B cell (primary cell): Measurements from ENCODE around the gene CD96. TPM values are rescaled to one million over a fixed set of nuclear protein-coding genes. Genes with fewer than 3 reads are reported as not detected.

Experiments
- ATAC-seq: fragments of 200-7000 bp; cut with Tn5 transposase; one replicate; pipeline ENCODE4 v1.10.0; 2021; ENCODE audit warnings: low read depth, mild to moderate bottlenecking, moderate number of reproducible peaks, moderate library complexity
- CTCF ChIA-PET: fragments of 350-600 bp; sonication (Branson Sonifier 250); formaldehyde crosslinking; loops from one replicate; lab custom pipeline; 2021; ENCODE audit warnings: antibody characterized with exemption, inconsistent platforms; lab: Charles Lee
- POLR2A ChIA-PET: fragments of 350-600 bp; sonication (Branson Sonifier 250); formaldehyde crosslinking; loops from one replicate; lab custom pipeline; 2021; ENCODE audit warnings: antibody characterized with exemption; lab: Charles Lee
- DNase-seq: peaks from one replicate; pipeline ENCODE4 v3.0.0; 2013
- H2AFZ ChIP-seq: 2 replicates; pipeline ENCODE4 v1.6.1; 2012; ENCODE audit warnings: mild to moderate bottlenecking, low read depth, low read length; ENCODE audit not compliant: insufficient read depth, poor library complexity, severe bottlenecking
- H3K27ac ChIP-seq, 2 donors: 1 replicate in 1 of 2; 2 replicates in 1 of 2; pipeline ENCODE4 v1.5.1; 2012 to 2013; ENCODE audit warnings: low read length in 2 of 2, mild to moderate bottlenecking in 2 of 2, moderate library complexity in 1 of 2
- H3K27me3 ChIP-seq, 4 experiments: fragments of 200-600 bp in 1 of 4; sonication (generic) in 1 of 4; replicated peaks in 1 of 4; 1 replicate in 2 of 4; 2 replicates in 2 of 4; pipeline versions ENCODE4 v1.6.1 to v1.7.0; 2013 to 2016; ENCODE audit warnings: low read length in 3 of 4, mild to moderate bottlenecking in 2 of 4, mixed read lengths in 1 of 4, moderate library complexity in 1 of 4; ENCODE audit not compliant: insufficient read depth in 4 of 4, control insufficient read depth in 3 of 4; ENCODE audit errors: control extremely low read depth in 1 of 4
- H3K36me3 ChIP-seq, 2 experiments: replicated peaks in 1 of 2; 1 replicate in 1 of 2; 2 replicates in 1 of 2; pipeline versions ENCODE4 v1.6.1 to v1.7.1; 2013; ENCODE audit warnings: low read length in 1 of 2; ENCODE audit not compliant: insufficient read depth in 2 of 2, control insufficient read depth in 1 of 2; ENCODE audit errors: control extremely low read depth in 1 of 2, extremely low read depth in 1 of 2
- H3K4me1 ChIP-seq, 2 donors: fragments of 200-600 bp in 1 of 2; sonication (generic) in 1 of 2; 1 replicate in 1 of 2; 2 replicates in 1 of 2; pipeline versions ENCODE4 v1.5.1 to v1.6.1; 2013 to 2017; ENCODE audit warnings: low read length in 2 of 2; ENCODE audit not compliant: control insufficient read depth in 2 of 2, insufficient read depth in 2 of 2
- H3K4me2 ChIP-seq: replicated peaks from 2 replicates; pipeline ENCODE3; 2012; ENCODE audit warnings: mild to moderate bottlenecking, low read depth, low read length; ENCODE audit not compliant: poor library complexity, severe bottlenecking
- H3K4me3 ChIP-seq, 5 experiments: fragments of 200-600 bp in 1 of 5; sonication (generic) in 1 of 5; 1 replicate in 3 of 5; 2 replicates in 2 of 5; pipeline versions ENCODE4 v1.5.1 to v1.7.0; 2011 to 2016; ENCODE audit warnings: low read length in 4 of 5, mild to moderate bottlenecking in 4 of 5, low read depth in 2 of 5, control low read depth in 1 of 5, moderate library complexity in 1 of 5; ENCODE audit not compliant: insufficient read depth in 1 of 5; ENCODE audit errors: control extremely low read depth in 1 of 5, extremely low read depth in 1 of 5
- H3K79me2 ChIP-seq: fragments of 200-600 bp; sonication (generic); one replicate; pipeline ENCODE4 v1.6.0; 2016; ENCODE audit warnings: low read length; ENCODE audit not compliant: control insufficient read depth, insufficient read depth
- H3K9ac ChIP-seq: fragments of 200-600 bp; sonication (generic); 2 replicates; pipeline ENCODE4 v1.6.1; 2017; ENCODE audit warnings: mild to moderate bottlenecking, low read length, moderate library complexity
- H3K9me3 ChIP-seq, 3 donors: one replicate each; pipeline versions ENCODE4 v1.6.1 to v1.7.1; 2013; ENCODE audit warnings: low read length in 2 of 3; ENCODE audit not compliant: control insufficient read depth in 2 of 3, insufficient read depth in 1 of 3; ENCODE audit errors: control extremely low read depth in 1 of 3
- H4K20me1 ChIP-seq: 2 replicates; pipeline ENCODE4 v1.6.0; 2012; ENCODE audit warnings: mild to moderate bottlenecking, low read length; ENCODE audit not compliant: insufficient read depth, control insufficient read depth, poor library complexity, severe bottlenecking
- H3K27ac Mint-ChIP-seq: one replicate; pipeline ENCODE4 v1.8.0; 2021; ENCODE audit warnings: mixed read lengths
- H3K27me3 Mint-ChIP-seq: one replicate; pipeline ENCODE4 v1.8.0; 2021; ENCODE audit warnings: mixed read lengths
- H3K4me1 Mint-ChIP-seq: one replicate; pipeline ENCODE4 v1.8.0; 2021; ENCODE audit warnings: mixed read lengths
- H3K4me3 Mint-ChIP-seq: one replicate; pipeline ENCODE4 v1.8.0; 2021; ENCODE audit warnings: mixed read lengths
- H3K9me3 Mint-ChIP-seq: one replicate; pipeline ENCODE4 v1.8.0; 2022; ENCODE audit warnings: mixed read lengths; ENCODE audit not compliant: insufficient read depth
- CTCF ChIP-seq: fragments of 200-600 bp; IDR thresholded peaks from one replicate; pipeline ENCODE4 v1.8.0; 2022; ENCODE audit warnings: antibody characterized with exemption, mild to moderate bottlenecking
- EZH2 ChIP-seq: IDR thresholded peaks from 2 replicates; pipeline ENCODE4 v1.6.1; 2012; ENCODE audit warnings: borderline replicate concordance, low read depth, mild to moderate bottlenecking, moderate library complexity, low read length; ENCODE audit not compliant: insufficient read depth, poor library complexity, severe bottlenecking
- WGBS: methylation state at CpG from one replicate; pipeline ENCODE4 v1.1.5; 2013; ENCODE audit warnings: missing lambda C conversion rate; ENCODE audit not compliant: insufficient coverage; 5-methylcytosine and 5-hydroxymethylcytosine counted together
- intact Hi-C: fragments of 100-400 bp; cut with micrococcal nuclease; formaldehyde crosslinking; loops from one replicate; pipeline ENCODE4 v1.10.0; 2022
- polyA plus RNA-seq: library from polyadenylated mRNA; depleted of rRNA; stranded (reverse); fragments of >200 nt; gene quantifications from 2 replicates; pipeline ENCODE4 v1.2.3, GENCODE V29; 2012
- total RNA-seq, 2 donors: library from RNA; stranded (reverse); fragments of 120-200 nt in 1 of 2; gene quantifications; 1 replicate in 1 of 2; 2 replicates in 1 of 2; pipeline versions ENCODE4 v1.2.3 to v1.2.4, GENCODE V29; 2013 to 2022

CD96 gene
- total and polyA plus RNA-seq, 2 donors (not counting 1 experiment from before 2014, with no cell fraction given), result 21.4 to 56.2 TPM

- peaks cover 2 to 9% of the 10 kb centered on the region in 2 donors for H3K4me1 ChIP-seq
- H3K4me3 ChIP-seq, result no peak overlapping the region
- no peak for ATAC-seq
- Mint-ChIP-seq H3K4me3 (no peak overlapping the region), H3K4me1 (peaks cover 10% of the 10 kb centered on the region), H3K27ac (no peak overlapping the region), H3K9me3 (peaks cover 11% of the 10 kb centered on the region), H3K27me3 (no peaks in the 10 kb centered on the region)
- no peak overlapping the region for H3K9ac ChIP-seq
- WGBS, result 88% methylated on average over 1 of the region's 3 CpGs
- ChIA-PET POLR2A (no interaction called here), CTCF (no interaction called here)
- H3K27me3 ChIP-seq, result no peaks in the 10 kb centered on the region
- TF ChIP-seq CTCF (no peak), EZH2 (no peak)
- intact Hi-C loops, result no loop called here
- no peak overlapping the region for H3K27ac ChIP-seq
- no peak for DNase-seq
- H3K4me2 ChIP-seq, result no peak overlapping the region
- H3K79me2 ChIP-seq, result no peaks in the 10 kb centered on the region
- no peaks in the 10 kb centered on the region for H4K20me1 ChIP-seq
- peaks cover 8 to 20% (median 16%) of the 10 kb centered on the region in 3 donors for H3K9me3 ChIP-seq
- H3K36me3 ChIP-seq, result no peaks in the 10 kb centered on the region
- no peak overlapping the region for H2AFZ ChIP-seq
Measured at GRCh38 chr3:111662012-111662411, 120.0 kb downstream of the CD96 start.

GRCh38 chr3:111662907-111663306 is 120.9 kb downstream of the CD96 start:
- Histone ChIP-seq H3K9ac (no peak overlapping the region), H3K4me3 (no peak overlapping the region), H3K4me2 (no peak overlapping the region), H3K36me3 (no peaks in the 10 kb centered on the region), H2AFZ (no peak overlapping the region), H3K79me2 (no peaks in the 10 kb centered on the region), H3K27ac (no peak overlapping the region), H3K4me1 (peaks cover 10 to 17% of the 10 kb centered on the region in 2 donors), H4K20me1 (no peaks in the 10 kb centered on the region), H3K27me3 (no peaks in the 10 kb centered on the region), H3K9me3 (peaks cover 8 to 21% (median 20%) of the 10 kb centered on the region in 3 donors)
- H3K4me3 Mint-ChIP-seq, result no peak overlapping the region
- peaks cover 19% of the 10 kb centered on the region for H3K4me1 Mint-ChIP-seq
- intact Hi-C loops, result no loop called here
- ChIA-PET CTCF (no interaction called here), POLR2A (no interaction called here)
- no peak for TF ChIP-seq CTCF
- TF ChIP-seq EZH2, result no peak
- no peaks in the 10 kb centered on the region for H3K27me3 Mint-ChIP-seq
- no peak for ATAC-seq
- no peak overlapping the region for H3K27ac Mint-ChIP-seq
- WGBS, result 50% methylated on average over 2 of the region's 3 CpGs
- no peak for DNase-seq
- H3K9me3 Mint-ChIP-seq, result peaks cover 11% of the 10 kb centered on the region
